HG03064 (cell line): Measurements from ENCODE around the gene PDZD4.

ENCODE experiments used
- ATAC-seq: cut with Tn5 transposase; IDR thresholded peaks from one replicate; pipeline ENCODE4 v1.9.1; 2021; ENCODE audit warnings: low read depth; ENCODE audit not compliant: unreplicated experiment

The PDZD4 gene

GRCh38 chrX:153814591-153815315 is 15.6 kb downstream of the PDZD4 start:
- ATAC-seq = no peak

- ATAC-seq = no peak
Observed at GRCh38 chrX:153813161-153813560, 17.2 kb downstream of the PDZD4 start.

GRCh38 chrX:153812220-153812619 is 18.1 kb downstream of the PDZD4 start:
- ATAC-seq = no peak

GRCh38 chrX:153807976-153808375 is 22.4 kb downstream of the PDZD4 start:
- no peak for ATAC-seq

- ATAC-seq = no peak
Observed at GRCh38 chrX:153806999-153807575, 23.3 kb downstream of the PDZD4 start.

- no peak for ATAC-seq
Observed at GRCh38 chrX:153805436-153805835, 24.9 kb downstream of the PDZD4 start.

- no peak for ATAC-seq
Observed at GRCh38 chrX:153804621-153805020, 25.7 kb downstream of the PDZD4 start.

GRCh38 chrX:153804100-153804595 is 26.2 kb downstream of the PDZD4 start:
- ATAC-seq = no peak

- ATAC-seq = no peak
Observed at GRCh38 chrX:153803211-153804099, 26.9 kb downstream of the PDZD4 start.

- ATAC-seq = no peak
Observed at GRCh38 chrX:153802513-153803045, 27.8 kb downstream of the PDZD4 start.

- ATAC-seq = no peak
Observed at GRCh38 chrX:153801669-153802068, 28.7 kb downstream of the PDZD4 start.

- no peak for ATAC-seq
Observed at GRCh38 chrX:153800746-153801145, 29.6 kb downstream of the PDZD4 start.

GRCh38 chrX:153800177-153800722 is 30.1 kb downstream of the PDZD4 start:
- ATAC-seq = no peak

- ATAC-seq = no peak
Observed at GRCh38 chrX:153799326-153799725, 31.0 kb downstream of the PDZD4 start.

- no peak for ATAC-seq
Observed at GRCh38 chrX:153797415-153798015, 32.8 kb downstream of the PDZD4 start.

GRCh38 chrX:153794897-153795816 is 35.2 kb downstream of the PDZD4 start:
- ATAC-seq = no peak

- peak; percentile 86 for ATAC-seq
Observed at GRCh38 chrX:153794018-153794896, 36.1 kb downstream of the PDZD4 start, which contains the start of the genes IDH3G and SSR4. Gene IDH3G (minus strand): TSS chrX:153794375. CDS start chrX:153794326, 49 bp downstream. Gene SSR4 (plus strand): TSS chrX:153794668. CDS start chrX:153794688, 20 bp downstream.

GRCh38 chrX:153793291-153793690 is 37.1 kb downstream of the PDZD4 start:
- no peak for ATAC-seq
